Measurements from ENCODE around the gene ADAMTS2. TPM values are rescaled to one million over a fixed set of nuclear protein-coding genes. Genes with fewer than 3 reads are reported as not detected.

Gene ADAMTS2
- total RNA-seq, 1 experiment from 2014 or later: 3.9 TPM

- Histone ChIP-seq H4K20me1 (ENCODE audit: insufficient read depth) (no peaks in the 10 kb centered on the region), H3K27ac (ENCODE audit: low read depth, low read length) (no peak overlapping the region), H3K4me3 (replicated peaks in 1 of 2; ENCODE audit: low read depth in 1 of 2, low read length in 2 of 2) (no peak overlapping the region), H3K36me3 (ENCODE audit: control insufficient read depth in 1 of 2, insufficient read depth in 2 of 2, low read length in 2 of 2) (no peaks in the 10 kb centered on the region), H3K4me1 (ENCODE audit: control insufficient read depth in 1 of 2, insufficient read depth in 2 of 2, low read length in 2 of 2) (no peaks in the 10 kb centered on the region), H2AFZ (ENCODE audit: low read depth, low read length, poor library complexity, severe bottlenecking) (no peak overlapping the region), H3K27me3 (ENCODE audit: insufficient read depth, low read length) (no peaks in the 10 kb centered on the region), H3K4me2 (ENCODE audit: low read length) (no peak overlapping the region), H3K79me2 (ENCODE audit: insufficient read depth, low read length) (no peaks in the 10 kb centered on the region), H3K9ac (ENCODE audit: low read length) (no peak overlapping the region), H3K9me3 (ENCODE audit: control insufficient read depth in 1 of 2, insufficient read depth in 1 of 2, low read depth in 1 of 2, low read length in 2 of 2) (no peaks in the 10 kb centered on the region), H3K9me2 (ENCODE audit: insufficient read depth) (no peaks in the 10 kb centered on the region)
- ATAC-seq (no peak), DNase-seq (ENCODE audit: low read depth, low spot score) (no peak)
- no peak for TF ChIP-seq CBX3 (IDR thresholded peaks at IDR 0.05; ENCODE audit: low read depth)
- TF ChIP-seq FOSL1 (IDR thresholded peaks at IDR 0.05; ENCODE audit: low read depth): no peak
- no peak for TF ChIP-seq ZBTB33 (IDR thresholded peaks at IDR 0.05; ENCODE audit: extremely low read depth, insufficient replicate concordance, low read length)
- no peak for TF ChIP-seq ELF1 (IDR thresholded peaks at IDR 0.05; ENCODE audit: borderline replicate concordance, low read depth)
- TF ChIP-seq REST (IDR thresholded peaks at IDR 0.05; ENCODE audit: low read depth): no peak
- no peak for TF ChIP-seq POLR2A (IDR thresholded peaks at IDR 0.05; ENCODE audit: borderline replicate concordance, extremely low read depth, insufficient read depth, insufficient read length)
- ChIA-PET POLR2A (no interaction called here), CTCF (no interaction called here), RAD21 (ENCODE audit: low non-redundant PET in 1 of 2, low total read pairs in 2 of 2, uncharacterized antibody in 2 of 2, unreplicated experiment in 2 of 2) (no interaction called here)
- BruUV-seq (replicated peaks): no TSS peak
- intact Hi-C loops (cut with micrococcal nuclease): no loop called here
Observed at GRCh38 chr5:179370490-179371120, 25.3 kb upstream of the ADAMTS2 start.

Measured in HCT116 (cell line).